VCaP (cell line): ENCODE measurements around the gene ZSWIM6.
"Not testable (repeated sequence)": the region's sequence is repeated elsewhere in the genome, so short reads cannot be mapped to it uniquely, and the experiment has no call there.

Experiments
- H3K27ac ChIP-seq: fragments of 450-650 bp; 2 replicates; pipeline ENCODE4 v1.5.1; 2017
- TF ChIP-seq, protein P1 (sequence below): fragments of 450-650 bp; conservative IDR thresholded peaks from 2 replicates; pipeline ENCODE4 v1.5.1; 2017; ENCODE audit warnings: mild to moderate bottlenecking, moderate library complexity

The ZSWIM6 gene

GRCh38 chr5:61397937-61398336 is 65.9 kb downstream of the ZSWIM6 start:
- TF ChIP-seq, protein P1, sequence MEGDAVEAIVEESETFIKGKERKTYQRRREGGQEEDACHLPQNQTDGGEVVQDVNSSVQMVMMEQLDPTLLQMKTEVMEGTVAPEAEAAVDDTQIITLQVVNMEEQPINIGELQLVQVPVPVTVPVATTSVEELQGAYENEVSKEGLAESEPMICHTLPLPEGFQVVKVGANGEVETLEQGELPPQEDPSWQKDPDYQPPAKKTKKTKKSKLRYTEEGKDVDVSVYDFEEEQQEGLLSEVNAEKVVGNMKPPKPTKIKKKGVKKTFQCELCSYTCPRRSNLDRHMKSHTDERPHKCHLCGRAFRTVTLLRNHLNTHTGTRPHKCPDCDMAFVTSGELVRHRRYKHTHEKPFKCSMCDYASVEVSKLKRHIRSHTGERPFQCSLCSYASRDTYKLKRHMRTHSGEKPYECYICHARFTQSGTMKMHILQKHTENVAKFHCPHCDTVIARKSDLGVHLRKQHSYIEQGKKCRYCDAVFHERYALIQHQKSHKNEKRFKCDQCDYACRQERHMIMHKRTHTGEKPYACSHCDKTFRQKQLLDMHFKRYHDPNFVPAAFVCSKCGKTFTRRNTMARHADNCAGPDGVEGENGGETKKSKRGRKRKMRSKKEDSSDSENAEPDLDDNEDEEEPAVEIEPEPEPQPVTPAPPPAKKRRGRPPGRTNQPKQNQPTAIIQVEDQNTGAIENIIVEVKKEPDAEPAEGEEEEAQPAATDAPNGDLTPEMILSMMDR = no peak
- H3K27ac ChIP-seq = no peak overlapping the region

DNA sequence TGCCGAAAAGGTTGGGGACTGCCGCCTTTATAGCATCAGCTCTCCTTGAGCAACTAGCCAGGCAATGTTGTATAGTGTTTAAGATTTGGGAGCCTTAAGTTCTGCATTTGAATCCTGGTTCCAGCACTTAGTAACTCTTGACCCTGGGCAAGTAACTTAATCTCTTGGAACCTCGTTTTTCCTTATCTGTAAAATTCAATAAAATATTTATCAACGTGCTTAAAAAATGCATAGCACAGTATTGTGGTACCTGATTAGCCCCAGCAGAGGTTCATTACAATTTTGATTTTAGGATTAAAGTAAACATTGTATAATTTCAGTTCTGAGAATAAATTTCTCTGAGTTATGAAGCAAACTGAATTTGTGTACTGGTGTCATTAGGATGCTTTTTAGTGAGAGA is 66.4 kb downstream of the ZSWIM6 start:
- H3K27ac ChIP-seq = no peak overlapping the region
- TF ChIP-seq, protein P1 = no peak

GRCh38 chr5:61399679-61400078 is 67.6 kb downstream of the ZSWIM6 start:
- TF ChIP-seq, protein P1 = no peak
- H3K27ac ChIP-seq = no peak overlapping the region

DNA sequence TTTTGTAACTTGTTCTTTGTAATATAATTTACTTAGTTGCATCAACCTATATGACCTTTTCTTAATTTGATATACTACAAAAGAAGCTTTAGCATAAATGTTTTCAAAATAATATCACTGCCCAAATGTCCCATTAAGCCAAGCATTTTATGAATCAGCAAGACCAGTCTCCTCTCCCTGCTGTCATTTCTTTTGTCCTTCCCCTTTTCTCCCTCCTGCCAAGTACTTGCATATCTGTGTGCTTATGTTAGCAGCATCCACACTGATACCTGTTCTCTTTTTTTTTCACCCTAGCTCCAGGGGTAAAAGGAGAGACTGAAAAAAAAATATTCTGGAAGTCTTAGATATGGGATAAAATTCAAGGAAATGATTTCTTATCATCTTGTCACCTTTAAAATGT is 69.7 kb downstream of the ZSWIM6 start:
- no peak overlapping the region for H3K27ac ChIP-seq
- TF ChIP-seq, protein P1 = no peak

DNA sequence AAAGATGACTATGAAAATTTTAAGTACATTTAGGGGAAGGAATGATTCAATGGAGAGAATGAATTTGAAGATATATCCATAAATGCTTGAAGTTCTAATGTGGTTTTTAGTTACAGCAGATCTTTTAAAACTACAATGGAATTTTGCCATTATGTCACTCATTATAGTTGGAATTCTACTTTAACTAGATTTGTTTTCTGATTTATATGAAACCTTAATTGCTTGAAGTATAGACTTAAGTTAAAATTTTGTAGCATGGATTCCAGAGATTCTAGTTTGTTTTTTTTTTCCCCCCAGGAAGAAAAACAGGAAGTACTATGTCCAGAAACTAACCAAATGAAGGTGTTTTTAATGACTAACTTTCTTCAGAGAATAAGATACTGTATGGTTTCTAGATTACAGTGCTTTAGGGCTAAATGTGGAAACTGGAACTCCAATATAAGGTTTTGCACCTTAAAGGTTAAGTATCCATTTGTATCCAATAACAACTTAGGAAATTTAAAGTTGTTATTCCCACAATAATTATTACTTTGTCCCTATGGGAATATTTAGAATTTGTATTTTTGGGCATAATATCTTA is 70.3 kb downstream of the ZSWIM6 start:
- no peak overlapping the region for H3K27ac ChIP-seq
- TF ChIP-seq, protein P1 = no peak

DNA sequence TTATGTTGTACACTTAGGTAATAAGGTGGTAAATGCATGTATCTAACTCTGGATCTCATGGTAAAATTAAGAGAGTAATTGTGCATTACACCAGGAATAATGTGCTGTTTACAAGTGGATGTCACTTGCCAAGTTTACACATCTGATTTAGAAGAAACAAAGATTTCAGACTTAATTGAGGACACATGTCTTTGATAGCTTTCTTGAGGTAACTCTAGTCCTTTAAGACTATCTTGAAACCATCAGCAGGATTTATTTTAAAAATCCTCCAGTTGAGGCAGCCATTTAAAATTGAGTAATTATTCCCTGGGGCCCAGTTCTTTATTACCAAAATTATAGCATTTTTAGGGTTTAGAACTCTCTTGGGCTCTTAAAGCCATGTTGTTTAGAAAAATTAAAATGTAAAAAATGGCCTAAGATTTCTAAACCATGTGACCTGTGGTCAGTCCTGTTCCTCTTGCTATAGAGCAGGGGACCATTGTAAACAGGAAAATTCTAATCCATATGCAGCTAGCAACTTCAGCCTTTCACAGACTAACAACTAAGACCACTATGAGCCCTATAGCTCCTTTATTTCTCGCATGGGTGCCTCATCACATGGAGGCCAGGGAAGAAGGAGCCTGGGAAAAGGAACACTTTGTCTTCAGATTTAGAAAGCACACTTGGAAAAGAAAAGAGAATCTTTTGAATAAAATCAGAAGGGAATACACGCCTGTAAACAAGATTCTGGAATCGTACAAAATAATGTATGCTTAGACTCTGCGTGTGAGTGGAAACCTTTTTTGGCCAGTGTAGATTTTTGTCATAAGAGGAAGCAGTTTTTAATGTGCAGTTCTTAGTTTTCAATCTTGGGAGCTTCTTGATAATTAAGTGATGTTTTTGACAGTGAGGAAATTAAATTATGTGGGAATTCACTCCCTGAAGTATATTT is 71.2 kb downstream of the ZSWIM6 start:
- H3K27ac ChIP-seq = no peak overlapping the region
- TF ChIP-seq, protein P1 = no peak

DNA sequence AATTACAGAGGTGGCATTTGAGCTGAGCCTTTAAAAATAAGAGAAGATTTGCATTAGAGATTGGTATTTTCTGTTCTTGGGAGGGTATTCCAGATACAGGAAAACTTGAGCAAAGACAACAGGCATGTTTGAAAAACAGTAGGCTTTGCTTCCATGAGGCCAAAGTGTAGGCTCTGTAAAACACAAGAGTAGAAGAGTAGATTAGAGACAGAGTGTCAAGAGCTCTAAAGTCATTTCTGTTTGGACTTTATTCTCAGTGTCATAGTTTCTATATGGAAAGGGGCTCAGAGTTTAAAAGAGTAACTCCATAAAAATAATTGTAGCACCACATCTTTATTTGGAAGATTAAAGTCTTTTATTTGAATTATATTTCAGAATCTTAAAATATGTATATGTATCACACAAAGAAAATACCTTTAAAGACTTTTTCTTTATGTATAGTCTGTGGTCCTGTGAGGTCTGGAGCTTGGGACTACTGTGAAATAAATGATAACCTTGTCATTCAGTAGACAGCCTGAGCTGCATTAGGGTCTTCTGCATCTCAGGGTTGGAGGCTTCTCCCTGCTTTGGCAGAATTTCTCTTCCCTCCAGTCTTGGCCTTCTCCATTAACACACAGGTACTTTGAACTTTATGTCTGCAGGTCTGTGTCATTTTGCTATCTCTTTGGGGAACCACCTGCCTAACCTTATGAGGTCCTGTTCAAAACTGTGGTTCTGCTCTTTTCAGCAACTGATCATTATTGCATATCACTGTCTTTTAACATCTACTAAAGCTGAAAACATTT is 73.6 kb downstream of the ZSWIM6 start:
- no peak overlapping the region for H3K27ac ChIP-seq

GRCh38 chr5:61406497-61406896 is 74.4 kb downstream of the ZSWIM6 start:
- not testable (repeated sequence) for H3K27ac ChIP-seq

More for the DNA sequence above, 73.6 kb downstream of the ZSWIM6 start:
- TF ChIP-seq, protein P1 = no peak
